NCI-H748 (cell line): ENCODE data around the gene CCDC47.

Experiments
- DNase-seq: peaks from one replicate; lab custom pipeline; 2025; ENCODE audit not compliant: unreplicated experiment; lab: John Stamatoyannopoulos, UW

The CCDC47 gene

DNA sequence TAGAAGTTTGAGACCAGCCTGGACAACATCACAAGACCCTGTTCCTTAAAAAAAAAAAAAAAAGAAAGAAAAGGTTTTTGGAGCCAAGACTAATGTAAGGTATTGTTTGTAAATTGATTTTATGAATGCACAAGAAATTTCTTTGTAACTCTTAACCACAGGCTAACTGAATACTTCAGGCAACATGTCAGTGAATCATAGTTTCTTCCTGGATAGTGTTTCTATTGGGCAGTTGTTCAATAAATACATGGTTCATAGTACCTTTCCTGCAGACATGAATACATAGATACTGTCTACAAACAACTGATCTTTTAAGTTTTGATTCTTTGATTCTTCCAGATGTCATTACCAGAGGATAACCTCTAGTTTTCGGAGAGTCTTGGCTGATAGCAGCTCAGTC is 12.2 kb upstream of the CCDC47 start:
- DNase-seq: no peak

DNA sequence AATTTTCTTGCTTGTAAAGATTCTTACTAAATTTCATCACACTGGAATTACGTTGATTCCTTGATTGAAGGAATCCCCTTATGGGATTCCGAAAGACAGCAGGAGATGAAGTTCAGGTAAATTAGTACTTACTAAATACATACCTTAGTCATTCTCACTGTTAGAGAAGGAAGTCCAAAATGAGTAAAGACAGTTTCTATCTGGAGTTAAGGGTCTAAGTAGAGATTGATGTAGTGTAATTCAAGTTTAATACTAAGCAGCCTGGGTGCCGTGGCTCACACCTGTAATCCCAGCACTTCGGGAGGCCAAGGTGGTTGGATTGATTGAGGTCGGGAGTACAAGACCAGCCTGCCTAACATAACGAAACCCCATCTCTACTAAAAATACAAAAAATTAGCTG is 10.1 kb upstream of the CCDC47 start:
- no peak for DNase-seq

DNA sequence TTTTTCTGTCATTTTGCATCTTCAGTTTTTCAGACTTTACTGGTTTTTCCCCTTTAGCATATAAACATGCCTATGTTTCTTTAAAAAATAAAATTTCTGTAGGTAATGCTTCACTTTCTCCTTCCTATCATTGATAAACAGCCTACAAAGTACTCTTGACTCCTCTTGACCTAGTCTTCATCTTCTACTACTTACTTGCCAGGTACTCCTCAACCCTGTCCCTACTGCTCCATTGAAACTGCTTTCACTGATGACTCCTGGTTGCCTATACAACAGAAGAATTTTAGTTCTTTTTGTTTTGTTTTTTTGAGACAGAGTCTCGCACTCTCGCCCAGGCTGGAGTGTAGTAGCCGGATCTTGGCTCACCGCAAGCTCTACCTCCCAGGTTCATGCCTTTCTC is 7.5 kb upstream of the CCDC47 start:
- no peak for DNase-seq

DNA sequence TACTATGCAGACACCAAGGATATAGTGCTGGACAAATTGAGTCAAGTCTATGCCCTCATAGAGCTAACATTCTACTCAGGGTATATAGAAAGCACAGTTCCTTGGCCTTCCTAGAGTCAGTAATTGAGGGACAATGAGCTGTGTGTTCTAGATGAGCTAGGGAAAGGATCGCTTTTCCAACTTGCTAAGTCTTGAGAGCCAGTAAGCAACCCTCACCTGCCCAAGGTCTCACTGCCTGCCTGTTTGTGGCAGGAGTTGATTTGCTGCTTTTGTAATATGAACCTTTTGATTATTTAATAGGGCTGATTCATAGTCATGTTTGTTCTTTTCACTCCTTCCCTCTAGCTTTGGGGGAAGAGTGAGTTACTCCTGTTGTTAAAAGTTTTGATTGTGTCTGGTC is 7.1 kb upstream of the CCDC47 start:
- DNase-seq: no peak

DNA sequence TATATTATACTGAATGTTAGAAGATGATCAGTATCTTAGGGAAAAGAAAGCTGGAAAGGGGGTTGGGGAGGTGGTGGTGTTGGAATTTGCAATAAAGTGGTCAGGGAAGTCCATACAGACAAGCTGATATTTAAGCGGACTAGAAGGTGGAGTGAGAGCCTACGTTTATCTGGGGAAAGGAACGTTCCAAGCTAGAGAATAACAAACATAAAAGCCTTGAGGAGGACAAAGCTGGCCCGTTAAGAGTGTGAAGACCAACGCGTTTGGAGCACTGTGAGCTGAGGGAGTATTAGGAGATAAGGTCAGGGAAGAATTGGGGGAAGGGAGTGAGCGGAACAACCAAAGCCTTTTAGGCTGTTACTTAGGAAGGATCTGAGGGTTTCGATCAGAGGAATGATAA is 2.0 kb upstream of the CCDC47 start:
- no peak for DNase-seq

DNA sequence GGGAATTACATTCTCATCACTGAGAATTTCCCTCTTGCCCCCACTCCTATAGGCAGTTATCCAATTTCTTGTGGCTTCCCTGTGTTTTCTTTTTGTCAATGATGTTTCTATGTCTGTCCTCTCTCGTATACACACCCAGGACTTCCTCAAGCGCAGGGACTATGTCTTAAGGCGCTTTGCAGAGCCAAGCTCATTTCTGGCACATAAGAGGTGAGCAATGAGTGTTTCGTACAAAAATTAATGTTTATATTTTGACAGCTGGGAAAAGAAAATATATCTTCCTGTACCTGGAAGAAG is 1.5 kb upstream of the CCDC47 start:
- no peak for DNase-seq

DNA sequence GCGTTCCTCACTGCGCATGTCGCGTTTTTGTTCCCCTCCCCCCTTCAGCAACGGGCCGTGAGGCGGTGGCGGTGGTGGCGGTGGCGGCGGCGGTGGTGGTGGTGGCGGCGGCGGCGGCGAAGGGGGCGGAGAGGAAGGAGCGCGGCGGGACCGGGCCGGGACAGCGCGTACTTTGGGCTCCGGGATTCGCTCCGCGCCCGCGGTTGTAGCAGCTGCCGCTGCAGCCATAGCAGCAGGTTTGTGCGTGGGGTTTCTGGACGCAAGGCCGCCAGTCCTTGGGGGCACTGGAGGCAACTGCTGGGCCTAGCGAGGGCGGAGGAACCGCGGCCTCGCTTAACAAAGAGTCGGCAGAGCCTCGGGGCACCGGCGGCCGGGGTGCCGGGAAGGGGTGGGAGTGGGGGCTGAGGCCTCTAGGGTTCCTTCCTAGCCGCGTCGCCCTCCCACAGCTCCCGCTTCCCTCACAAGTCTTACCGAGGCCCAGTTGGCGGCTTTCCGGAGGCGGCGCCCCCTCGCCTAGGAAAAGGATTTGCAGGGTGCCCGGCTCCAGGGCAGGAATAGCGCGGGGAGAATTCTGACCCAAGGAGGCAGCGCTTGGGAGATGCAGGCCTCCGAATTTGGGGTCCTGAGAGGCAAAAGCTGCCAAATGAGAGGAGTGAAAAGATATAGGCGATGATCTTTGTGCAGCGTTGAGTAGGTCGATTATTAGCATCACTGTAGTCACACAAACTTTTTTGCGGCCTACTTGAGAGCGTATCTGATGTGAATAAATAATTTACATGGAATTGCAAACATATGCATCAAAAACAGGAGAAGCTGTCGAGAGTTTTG is 958 bp upstream of the CCDC47 start, which contains the start of gene DDX42:
Gene DDX42, plus strand, starts transcription at position 30 of the 828 bp plus-strand sequence. CDS start 12,880 bp downstream, outside the sequence.
- peak; percentile 70 for DNase-seq

DNA sequence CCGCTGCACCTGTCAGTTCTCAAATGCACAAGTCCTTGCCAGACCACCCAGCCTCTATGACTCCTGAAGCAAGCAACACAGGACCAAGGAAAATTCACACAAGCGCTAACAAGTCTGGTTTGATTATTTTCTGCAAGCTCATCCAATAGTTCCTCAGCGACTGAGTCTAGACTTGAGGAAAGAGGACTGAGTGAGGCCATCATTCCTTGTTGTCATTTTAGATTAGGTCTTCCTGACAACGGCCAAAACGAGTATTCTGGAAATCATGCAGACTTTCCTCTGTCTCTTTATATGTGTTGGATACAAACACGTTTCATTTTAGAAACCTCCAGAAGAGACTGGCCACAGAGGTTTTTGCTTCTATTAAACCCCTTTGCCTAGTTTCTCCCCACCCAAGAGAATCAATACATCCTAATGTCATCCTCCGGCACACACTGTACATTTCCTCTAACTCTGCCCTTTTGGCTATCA is 561 bp downstream of the CCDC47 start:
- DNase-seq: peak; percentile 21

DNA sequence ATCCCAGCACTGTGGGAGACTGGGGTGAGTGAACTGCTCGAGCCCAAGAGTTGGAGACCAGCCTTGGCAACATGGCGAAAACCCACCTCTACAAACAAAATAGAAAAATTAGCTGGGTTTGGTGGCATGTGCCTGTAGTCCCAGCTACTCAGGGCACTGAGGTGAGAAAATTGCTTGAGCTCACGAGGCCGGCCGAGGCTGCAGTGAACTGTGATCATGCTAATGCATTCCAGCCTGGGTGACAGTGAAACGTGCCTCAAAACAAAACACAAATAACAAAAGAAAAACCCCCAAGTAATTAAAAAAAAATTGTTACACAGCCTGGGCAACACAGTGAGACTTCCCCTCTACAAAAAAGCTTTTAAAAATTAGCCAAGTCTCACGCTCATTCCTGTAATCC is 5.0 kb downstream of the CCDC47 start:
- no peak for DNase-seq

DNA sequence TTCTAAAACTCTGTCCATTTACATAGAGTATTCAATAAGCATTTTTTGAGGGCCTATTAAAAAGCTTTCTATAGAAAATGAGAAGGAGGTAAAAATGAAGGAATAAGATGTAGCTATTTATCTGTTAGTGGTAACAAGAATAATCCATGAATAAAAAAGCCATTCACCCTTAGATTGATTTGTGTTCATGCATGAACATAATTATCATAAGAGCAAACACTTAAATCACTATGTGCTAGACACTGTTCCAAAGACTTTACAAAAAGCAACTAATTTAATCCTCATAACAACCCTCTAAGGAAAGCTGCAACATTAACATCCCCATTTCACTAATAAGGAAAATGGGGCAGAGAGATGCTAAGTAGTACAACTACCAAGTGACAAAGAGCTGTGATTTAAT is 6.6 kb downstream of the CCDC47 start:
- no peak for DNase-seq

DNA sequence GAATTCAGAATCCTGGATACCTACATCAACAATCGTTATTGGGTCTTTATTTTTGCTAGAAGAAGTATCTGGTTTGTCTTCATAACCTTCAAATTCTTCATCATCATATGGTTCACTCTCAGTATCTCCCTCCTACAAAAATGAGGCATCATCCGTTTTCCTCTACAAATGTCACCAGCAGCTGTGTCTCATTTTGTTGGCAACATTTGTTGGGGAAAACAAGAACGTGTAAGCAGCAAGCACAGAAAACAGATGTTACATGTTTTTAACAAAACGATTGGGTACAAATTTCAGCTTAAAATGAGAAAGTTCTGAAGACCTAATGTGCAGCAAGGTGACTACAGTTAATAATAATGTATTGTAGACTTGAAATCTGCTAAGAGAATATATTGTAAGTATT is 8.7 kb downstream of the CCDC47 start:
- DNase-seq: no peak

DNA sequence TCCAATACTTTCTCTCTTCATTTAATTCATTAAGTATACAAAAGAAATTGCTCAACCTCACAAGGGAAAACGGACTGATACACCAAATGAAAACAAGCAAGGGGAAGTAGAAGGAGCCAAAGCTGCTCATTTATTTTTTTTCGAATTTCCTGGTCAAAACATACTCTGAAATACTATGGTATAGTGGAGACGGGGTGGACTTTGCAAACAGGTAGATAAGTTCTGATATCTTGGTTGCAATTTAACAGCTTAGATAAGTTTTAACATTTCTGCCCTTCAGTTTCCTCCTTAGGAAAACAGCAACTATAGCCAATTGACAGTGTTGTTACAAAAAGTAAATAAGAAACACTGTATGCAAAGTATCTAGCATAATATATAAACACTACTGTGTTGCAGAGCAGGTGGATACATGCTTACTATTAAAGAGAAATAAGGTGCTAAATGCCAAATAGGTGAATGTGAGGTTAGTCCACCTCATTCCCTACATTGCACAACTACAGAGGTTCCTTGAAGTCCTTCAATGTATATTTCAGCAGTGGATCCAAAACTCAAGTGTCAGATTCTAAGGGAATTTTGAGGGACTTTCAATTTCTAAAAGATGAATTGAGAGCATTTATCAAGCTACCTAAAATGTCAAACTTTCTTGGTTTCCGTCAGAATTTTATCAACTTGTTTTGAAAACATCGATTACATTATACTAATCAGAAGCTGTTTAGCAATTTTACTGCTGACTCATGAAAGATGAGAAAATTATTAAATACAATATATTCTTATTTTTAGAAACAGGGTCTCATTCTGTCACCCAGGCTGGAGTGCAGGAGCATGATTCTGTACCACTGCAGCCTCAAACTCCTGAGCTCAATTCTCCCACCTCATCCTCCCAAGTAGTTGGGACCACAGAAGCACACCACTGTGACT is 11.0 kb downstream of the CCDC47 start:
- DNase-seq: no peak

DNA sequence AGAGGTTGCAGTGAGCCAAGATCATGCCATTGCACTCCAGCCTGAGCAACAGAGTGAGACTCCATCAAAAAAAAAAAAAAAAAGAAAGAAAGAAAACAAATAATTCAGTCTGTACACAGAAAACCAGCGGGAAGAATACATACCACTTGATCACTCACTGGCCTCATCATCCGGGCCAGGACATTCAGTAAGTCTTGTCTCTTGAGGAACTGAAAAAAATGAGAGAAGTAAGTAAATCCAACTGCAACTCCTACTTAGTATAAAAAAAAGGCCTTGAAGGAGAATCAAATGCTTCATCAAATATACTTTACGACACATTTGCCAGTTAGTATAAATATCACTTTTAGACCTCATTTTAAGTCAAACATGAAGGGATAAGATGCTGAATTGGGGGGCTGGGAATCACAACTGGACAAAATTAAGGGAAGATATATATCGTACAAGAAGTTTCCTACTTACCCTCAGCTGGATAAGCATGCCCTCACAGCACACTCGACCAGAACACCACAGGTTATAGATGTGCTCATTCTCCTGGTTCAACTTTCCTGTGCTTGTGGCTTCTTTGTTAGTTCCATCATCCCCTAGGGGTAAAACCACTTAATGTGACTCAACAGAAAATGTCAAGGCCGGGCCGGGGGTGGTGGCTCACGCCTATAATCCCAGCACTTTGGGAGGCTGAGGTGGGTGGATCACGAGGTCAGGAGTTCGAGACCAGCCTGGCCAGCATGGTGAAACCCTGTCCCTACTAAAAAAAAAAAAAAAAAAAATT is 12.4 kb downstream of the CCDC47 start:
- no peak for DNase-seq

DNA sequence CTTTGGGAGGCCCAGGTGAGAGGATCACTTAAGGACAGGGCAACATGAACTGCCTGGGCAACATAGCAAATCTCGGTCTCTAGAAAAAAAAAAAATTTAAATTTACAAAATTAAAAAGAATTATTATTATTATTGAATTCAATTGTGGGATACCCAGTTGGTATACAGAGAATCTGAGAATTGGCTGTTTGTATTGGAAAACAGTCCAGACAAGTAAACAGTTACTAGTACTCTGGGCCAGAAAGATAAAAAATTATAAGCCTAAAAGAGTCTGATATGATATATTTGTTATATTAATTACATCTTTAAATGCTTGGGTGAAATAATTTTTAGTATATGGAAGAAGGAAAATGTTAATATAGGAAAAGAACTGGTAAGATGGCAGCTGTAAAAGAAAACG is 15.0 kb downstream of the CCDC47 start:
- no peak for DNase-seq

DNA sequence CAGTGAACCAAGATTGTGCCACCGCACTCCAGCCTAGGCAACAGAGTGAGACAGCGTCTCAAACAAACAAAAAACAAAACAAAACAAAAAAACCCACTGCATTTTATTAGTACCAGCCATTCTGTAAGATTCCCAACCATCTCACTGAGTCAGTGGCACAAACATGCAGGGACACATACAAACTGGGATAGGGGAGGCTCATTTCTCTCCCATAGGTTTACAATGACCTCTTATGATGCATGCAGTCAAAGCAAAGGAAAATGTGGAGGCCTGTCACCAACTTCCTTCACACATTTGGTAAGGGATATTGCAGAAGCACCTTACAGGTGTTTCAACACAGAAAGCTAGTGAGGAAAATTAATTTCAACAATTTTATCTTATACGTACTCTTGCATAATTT is 19.4 kb downstream of the CCDC47 start:
- no peak for DNase-seq

DNA sequence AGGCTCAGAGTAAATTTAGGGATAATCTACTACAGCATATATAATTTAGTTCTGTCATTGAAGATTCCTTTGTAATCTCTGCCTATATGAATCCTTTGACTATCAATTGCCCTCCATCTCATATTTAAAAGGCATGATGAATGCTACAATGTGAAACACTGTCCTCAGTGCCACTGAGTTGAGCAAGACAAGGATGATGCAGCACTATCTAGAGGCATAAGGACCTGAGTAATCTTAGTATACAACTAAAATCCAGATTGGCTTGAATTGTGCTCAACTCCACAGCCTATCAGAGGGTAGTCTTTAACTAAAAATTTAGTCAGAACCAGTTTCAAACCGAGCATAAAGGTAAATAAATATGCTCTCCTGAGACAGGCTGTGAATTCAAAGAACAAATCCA is 20.2 kb downstream of the CCDC47 start:
- DNase-seq: no peak

DNA sequence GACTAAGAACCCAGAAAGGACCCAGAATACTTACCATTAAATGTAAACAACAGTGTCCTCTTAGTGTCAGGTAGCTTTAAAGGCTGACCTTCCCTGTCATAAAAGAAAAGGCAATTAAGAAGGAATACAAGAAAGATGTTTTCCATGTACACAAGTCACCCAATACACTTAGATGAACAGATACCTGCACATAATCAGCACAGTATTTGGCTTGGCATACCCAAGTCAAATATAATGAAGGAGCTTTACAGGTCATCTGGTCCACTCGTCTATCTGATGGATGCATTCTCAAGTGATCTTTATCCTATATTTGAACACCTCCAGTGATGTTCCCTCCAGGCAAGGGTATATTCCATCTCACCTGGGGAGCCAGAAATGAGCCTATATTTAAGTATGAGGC is 20.7 kb downstream of the CCDC47 start:
- no peak for DNase-seq

DNA sequence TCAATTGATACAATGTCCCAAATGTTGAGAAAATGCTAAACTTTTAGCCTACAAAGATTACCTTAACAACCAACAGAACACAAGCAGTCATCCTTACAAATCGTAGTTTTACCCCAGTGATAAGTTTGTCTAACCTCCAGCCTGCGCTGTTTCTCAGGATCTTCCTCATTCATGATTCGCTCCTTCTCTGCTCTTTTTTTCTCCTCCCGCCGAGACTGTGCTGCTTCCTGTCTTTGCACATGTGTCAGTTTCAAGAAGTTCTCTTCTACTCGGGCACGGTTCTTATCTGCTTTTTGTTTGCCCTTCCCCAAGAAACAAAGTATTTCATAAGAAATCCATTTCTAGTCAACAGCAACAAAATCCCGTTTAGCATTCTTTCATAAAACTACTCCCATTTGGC is 21.6 kb downstream of the CCDC47 start:
- no peak for DNase-seq

DNA sequence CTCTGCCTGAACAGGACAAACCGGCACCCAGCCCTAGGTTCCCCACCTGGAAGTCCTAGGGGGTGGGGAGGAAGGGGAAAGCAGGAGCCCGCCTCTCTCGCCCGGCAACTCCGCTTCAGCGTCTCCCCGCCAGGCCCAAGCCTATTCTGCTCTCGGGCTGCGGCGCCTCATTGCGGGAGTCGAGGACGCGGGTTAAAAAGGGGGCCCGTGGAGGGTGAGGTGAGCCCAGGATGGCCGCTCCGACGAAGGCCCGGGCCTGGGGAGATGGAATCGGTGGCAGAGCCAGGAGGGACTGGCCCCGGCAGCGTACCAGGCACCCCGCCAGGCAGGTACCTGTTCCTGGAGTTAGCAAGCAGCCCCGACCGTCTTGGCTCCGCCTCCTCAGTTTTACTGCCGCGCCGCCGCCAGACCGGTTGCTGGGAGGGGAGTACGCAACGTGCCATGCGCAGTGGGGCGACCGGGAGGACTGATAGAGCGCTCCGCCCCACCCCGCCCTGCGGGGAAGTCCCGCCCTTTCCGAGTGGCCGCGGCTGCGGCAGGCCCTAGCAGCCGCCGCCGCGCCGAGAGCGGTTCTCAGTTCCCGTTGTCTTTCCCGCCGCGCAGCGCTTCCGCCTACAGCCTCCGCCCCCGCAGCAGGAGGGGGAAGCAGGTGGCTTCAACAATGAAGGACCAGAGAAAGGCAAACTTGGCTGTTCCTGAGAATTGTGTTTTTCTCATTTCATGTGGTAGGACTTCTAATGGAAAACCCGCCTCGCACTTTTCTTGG is 31.8 kb downstream of the CCDC47 start, which contains the start of gene STRADA:
Gene STRADA, minus strand, starts transcription at position 392 of the 766 bp plus-strand sequence. CDS start 13,430 bp downstream, outside the sequence.
- DNase-seq: peak; percentile 99

DNA sequence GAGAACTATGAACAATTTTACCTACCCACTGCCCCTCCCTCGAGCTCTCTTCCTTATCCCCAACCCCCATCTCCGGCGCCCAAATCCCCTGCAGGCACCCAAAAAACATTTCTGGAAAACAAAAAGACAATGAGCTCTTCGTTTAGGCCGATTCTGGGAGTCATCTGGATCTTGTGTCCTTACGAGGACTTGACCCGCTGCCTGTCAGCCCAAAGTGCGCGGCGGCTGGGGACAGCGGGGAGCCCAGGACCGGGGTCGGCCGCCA is 32.3 kb downstream of the CCDC47 start:
- DNase-seq: no peak
